ENCODE results near the gene TCF4. TPM values are rescaled to one million over a fixed set of nuclear protein-coding genes. Genes with fewer than 3 reads are reported as not detected.

TCF4 gene
- polyA plus RNA-seq, 1 of the 3 experiments (the other 2 are of a cell fraction) = 39.1 TPM

DNA sequence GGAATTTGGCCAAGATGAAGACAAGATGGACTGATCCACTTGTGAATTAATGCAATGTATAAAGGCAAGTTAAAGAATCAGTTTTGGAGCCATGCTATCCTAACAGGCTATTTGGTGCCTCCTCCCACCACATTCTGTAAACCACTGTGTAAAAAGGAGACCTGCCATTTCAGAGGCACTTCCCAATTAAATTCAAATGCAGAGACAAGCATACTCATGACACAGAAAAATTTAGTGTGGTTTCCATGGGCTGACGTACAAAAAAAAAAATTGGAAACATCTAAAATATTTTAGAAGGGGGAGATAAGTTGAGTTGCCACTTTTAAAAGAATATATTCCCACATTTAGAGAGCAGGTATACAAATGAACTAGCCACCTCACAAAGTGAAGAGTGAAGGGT lies 112.1 kb downstream of the TCF4 start:
- Histone ChIP-seq H3K9me3 (no peaks in the 10 kb centered on the region), H3F3A (replicated peaks; ENCODE audit: insufficient read depth) (peaks cover 18% of the 10 kb centered on the region), H2AFZ (ENCODE audit: low read depth) (no peak overlapping the region), H3K4me3 (ENCODE audit: low read depth in 2 of 2, low read length in 1 of 2) (no peak overlapping the region), H3K79me2 (ENCODE audit: insufficient read depth) (peaks cover 70% of the 10 kb centered on the region), H4K20me1 (ENCODE audit: insufficient read depth) (no peaks in the 10 kb centered on the region), H3K4me2 (no peak overlapping the region), H3K36me3 (replicated peaks in 1 of 2; ENCODE audit: control insufficient read depth in 1 of 2, insufficient read depth in 2 of 2, low read length in 1 of 2) (no peaks in the 10 kb centered on the region), H3K9ac (no peak overlapping the region), H3K27ac (ENCODE audit: low read depth in 2 of 2, low read length in 1 of 2) (peak overlapping the region in 1 of 2 experiments; percentile 91; a peak in 2 of 4 replicates), H3K4me1 (ENCODE audit: control insufficient read depth in 1 of 2, insufficient read depth in 2 of 2, low read depth in 1 of 2, low read length in 1 of 2) (peaks cover 5 to 32% of the 10 kb centered on the region in 2 experiments; a peak in 3 of 4 replicates), H3K9me2 (no peaks in the 10 kb centered on the region), H3K27me3 (ENCODE audit: insufficient read depth) (no peaks in the 10 kb centered on the region)
- WGBS (ENCODE audit: low lambda C conversion rate) = 86% methylated on average over 1 of the region's 1 CpG
- no peak for DNase-seq
- POLR2A ChIA-PET = no interaction called here
- CTCF ChIA-PET = no interaction called here
- TF ChIP-seq SMC3 (IDR thresholded peaks at IDR 0.05; ENCODE audit: low read depth, low read length) (no peak), RXRA (IDR thresholded peaks at IDR 0.05; ENCODE audit: borderline replicate concordance, low read depth) (no peak), JUND (IDR thresholded peaks at IDR 0.05) (no peak), TEAD4 (IDR thresholded peaks at IDR 0.05; ENCODE audit: borderline replicate concordance, insufficient read depth) (no peak), MEF2A (IDR thresholded peaks at IDR 0.05; ENCODE audit: borderline replicate concordance, low read depth) (no peak), TAF1 (IDR thresholded peaks at IDR 0.05; ENCODE audit: borderline replicate concordance, low read depth, low read length) (no peak), NFIC (IDR thresholded peaks at IDR 0.05; ENCODE audit: borderline replicate concordance) (no peak), POLR2AphosphoS5 (IDR thresholded peaks at IDR 0.05; ENCODE audit: low read depth, low read length) (no peak), SIN3A (IDR thresholded peaks at IDR 0.05; ENCODE audit: borderline replicate concordance, low read depth, low read length) (no peak), GATA2 (CRISPR knock-in tag; IDR thresholded peaks at IDR 0.05) (no peak), MXI1 (IDR thresholded peaks at IDR 0.05; ENCODE audit: low read depth, low read length) (no peak), GABPA (IDR thresholded peaks at IDR 0.05; ENCODE audit: low read depth) (no peak)
- TF ChIP-seq, protein P1, sequence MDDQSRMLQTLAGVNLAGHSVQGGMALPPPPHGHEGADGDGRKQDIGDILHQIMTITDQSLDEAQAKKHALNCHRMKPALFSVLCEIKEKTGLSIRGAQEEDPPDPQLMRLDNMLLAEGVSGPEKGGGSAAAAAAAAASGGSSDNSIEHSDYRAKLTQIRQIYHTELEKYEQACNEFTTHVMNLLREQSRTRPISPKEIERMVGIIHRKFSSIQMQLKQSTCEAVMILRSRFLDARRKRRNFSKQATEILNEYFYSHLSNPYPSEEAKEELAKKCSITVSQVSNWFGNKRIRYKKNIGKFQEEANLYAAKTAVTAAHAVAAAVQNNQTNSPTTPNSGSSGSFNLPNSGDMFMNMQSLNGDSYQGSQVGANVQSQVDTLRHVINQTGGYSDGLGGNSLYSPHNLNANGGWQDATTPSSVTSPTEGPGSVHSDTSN (IDR thresholded peaks at IDR 0.05) = no peak

DNA sequence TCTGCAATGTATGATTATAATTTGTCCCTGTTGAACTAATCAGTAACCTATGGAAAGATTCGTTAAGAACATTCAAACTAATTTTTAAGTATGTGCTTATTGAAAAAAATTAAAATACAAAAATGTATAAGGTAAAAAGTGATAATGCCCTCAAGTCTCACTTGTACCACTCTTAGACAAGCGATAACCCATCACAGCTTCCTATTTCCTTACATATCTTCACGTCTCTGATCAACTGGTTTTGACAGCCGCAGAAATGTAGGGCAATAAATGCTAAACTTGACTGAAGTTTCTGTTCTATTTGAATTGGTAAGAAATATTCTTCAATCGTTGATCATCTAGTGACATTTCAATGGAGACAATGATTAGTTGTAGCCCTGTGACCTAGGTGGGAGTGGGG lies 112.5 kb downstream of the TCF4 start:
- H3K27ac ChIP-seq (ENCODE audit: low read depth in 2 of 2, low read length in 1 of 2) = peak overlapping the region in 1 of 2 experiments; percentile 91; a peak in 2 of 4 replicates
- peaks cover 18% of the 10 kb centered on the region for H3F3A ChIP-seq (replicated peaks; ENCODE audit: insufficient read depth)
- no peak overlapping the region for H3K4me3 ChIP-seq (ENCODE audit: low read depth in 2 of 2, low read length in 1 of 2)
- no peaks in the 10 kb centered on the region for H3K9me3 ChIP-seq
- no peak for TF ChIP-seq FOSL2 (IDR thresholded peaks at IDR 0.05; ENCODE audit: borderline replicate concordance, low read depth)
- no peaks in the 10 kb centered on the region for H3K27me3 ChIP-seq (ENCODE audit: insufficient read depth)
- peaks cover 5 to 34% of the 10 kb centered on the region in 2 experiments; a peak in 3 of 4 replicates for H3K4me1 ChIP-seq (ENCODE audit: control insufficient read depth in 1 of 2, insufficient read depth in 2 of 2, low read depth in 1 of 2, low read length in 1 of 2)
- peaks cover 68% of the 10 kb centered on the region for H3K79me2 ChIP-seq (ENCODE audit: insufficient read depth)
- CTCF ChIA-PET = no interaction called here
- H3K36me3 ChIP-seq (replicated peaks in 1 of 2; ENCODE audit: control insufficient read depth in 1 of 2, insufficient read depth in 2 of 2, low read length in 1 of 2) = no peaks in the 10 kb centered on the region
- H3K9me2 ChIP-seq = no peaks in the 10 kb centered on the region
- DNase-seq = no peak
- no peak overlapping the region for H3K4me2 ChIP-seq
- no peak overlapping the region for H2AFZ ChIP-seq (ENCODE audit: low read depth)
- 89% methylated on average over 5 of the region's 5 CpGs for WGBS (ENCODE audit: low lambda C conversion rate)
- POLR2A ChIA-PET = no interaction called here
- H4K20me1 ChIP-seq (ENCODE audit: insufficient read depth) = no peaks in the 10 kb centered on the region
- no peak overlapping the region for H3K9ac ChIP-seq
